Cerebellar cortex (tissue), 1 donor: ENCODE data around the gene EXOC6B.
"Not testable (repeated sequence)": the region's sequence is repeated elsewhere in the genome, so short reads cannot be mapped to it uniquely, and the experiment has no call there.

ENCODE experiments used
- DNase-seq: peaks from one replicate; pipeline ENCODE4 v3.0.0-alpha.2; 2015; ENCODE audit warnings: low spot score

EXOC6B gene

GRCh38 chr2:72603481-72603880 is 222.4 kb downstream of the EXOC6B start:
- no peak for DNase-seq

DNA sequence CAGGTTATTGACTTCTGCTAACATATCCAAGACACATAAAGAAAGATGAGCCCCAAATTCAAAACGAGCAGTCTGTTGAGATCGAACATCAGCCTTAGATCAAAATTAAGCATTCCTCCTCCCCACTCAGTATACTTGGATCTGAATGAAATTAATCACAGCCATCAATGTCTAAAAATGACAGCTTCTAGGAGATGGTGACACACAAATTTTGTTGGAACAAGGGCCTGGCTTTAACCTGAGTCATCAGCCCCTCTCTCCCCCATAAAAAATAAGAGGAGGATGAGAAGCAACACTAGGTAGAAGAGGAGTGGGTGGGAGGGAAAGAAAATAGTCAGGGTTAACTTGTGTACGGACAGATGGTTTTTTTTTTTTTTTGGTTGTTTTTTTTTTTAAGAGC is 223.1 kb downstream of the EXOC6B start:
- no peak for DNase-seq

GRCh38 chr2:72602095-72602494 is 223.7 kb downstream of the EXOC6B start:
- no peak for DNase-seq

DNA sequence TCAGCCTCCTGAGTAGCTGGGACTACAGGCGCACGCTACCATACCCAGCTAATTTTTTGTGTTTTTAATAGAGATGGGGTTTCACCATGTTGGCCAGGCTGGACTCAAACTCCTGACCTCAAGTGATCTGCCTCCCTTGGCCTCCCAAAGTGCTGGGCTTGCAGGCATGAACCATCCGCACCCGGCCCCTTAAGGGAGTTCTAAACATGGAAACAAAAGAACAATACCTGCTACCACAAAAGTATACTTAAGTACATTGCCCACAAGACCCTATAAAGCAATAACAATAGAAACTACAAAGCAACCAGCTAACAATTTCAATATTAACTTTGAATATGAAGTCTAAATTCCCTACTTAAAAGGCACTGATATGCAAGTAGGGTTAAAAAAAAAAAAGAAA is 242.0 kb downstream of the EXOC6B start:
- DNase-seq: not testable (repeated sequence)

DNA sequence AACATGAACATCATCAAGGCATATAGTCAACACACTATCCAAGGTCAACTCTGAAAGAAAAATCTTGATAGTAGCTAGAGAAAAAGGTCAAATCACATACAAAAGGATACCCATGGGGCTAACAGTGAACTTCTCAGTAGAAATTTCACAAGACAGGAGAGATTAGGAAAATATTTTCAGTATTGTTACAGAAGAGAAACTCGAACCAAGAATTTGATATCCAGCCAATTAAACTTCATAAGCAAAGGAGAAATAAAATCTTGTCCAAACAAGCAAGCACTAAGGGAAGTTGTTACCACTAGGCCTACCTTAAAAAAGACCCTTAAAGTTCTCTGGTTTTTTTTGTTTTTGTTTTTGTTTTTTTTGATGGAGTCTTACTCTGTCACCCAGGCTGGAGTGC is 242.5 kb downstream of the EXOC6B start:
- DNase-seq: no peak

- no peak for DNase-seq
Measured at GRCh38 chr2:72581560-72582181, 244.2 kb downstream of the EXOC6B start.

GRCh38 chr2:72579591-72580180 is 246.1 kb downstream of the EXOC6B start:
- DNase-seq: peak; percentile 69

DNA sequence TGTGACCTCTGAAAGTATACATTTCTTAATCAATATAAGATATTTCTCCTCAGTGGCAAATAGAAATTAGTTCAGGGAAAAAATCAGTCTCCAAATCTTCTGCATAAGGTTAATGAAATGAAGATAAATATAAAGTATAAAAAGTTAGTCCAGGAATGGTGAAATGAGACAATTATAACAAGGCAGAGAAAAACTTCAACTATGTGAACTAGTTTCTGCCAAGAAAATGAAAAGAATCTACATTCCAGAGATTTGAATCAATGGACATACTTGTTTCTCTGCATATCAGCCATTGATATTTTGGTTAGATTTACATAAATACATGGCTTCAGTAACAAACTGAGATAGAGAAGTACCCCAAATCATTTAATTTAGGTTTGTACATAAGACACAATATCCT is 249.0 kb downstream of the EXOC6B start:
- no peak for DNase-seq

DNA sequence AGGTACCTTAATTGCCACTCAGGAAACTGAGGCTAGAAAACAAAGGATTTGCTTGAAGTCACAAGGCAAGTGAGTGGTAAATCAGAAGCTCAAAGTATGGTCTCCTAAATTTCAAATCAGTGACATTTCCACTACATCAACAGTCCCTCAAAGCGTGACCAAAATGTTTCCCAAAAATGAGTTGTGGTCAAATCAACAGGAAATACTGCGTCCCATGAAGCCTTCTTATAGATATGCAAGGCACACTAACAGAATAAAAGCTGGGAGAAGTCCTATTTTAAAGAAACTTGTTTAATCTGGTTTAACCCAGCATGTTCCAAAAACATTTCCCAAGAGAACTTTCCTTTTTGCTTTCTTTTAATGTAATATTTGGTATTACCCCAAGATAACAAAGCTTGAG is 249.4 kb downstream of the EXOC6B start:
- no peak for DNase-seq

GRCh38 chr2:72574886-72575285 is 250.9 kb downstream of the EXOC6B start:
- DNase-seq: no peak

DNA sequence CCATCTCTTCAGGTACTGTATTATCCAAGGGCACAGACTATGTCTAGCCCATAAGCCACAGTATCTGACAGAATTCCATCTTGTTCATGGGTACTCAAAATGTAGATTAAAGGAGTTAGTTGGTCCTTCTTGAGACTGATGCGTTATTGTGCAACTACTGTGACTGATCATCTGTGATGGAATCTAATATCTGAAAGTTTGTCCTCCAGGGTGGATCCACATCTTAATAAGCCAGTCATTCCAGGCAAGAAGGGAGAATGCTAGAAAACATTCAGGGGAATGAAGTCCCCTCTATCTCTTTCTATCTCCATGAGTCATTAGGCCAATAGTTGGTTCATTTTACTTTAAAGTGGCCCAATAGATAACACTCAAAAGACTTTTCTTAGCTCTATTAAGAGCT is 252.6 kb downstream of the EXOC6B start:
- DNase-seq: no peak

DNA sequence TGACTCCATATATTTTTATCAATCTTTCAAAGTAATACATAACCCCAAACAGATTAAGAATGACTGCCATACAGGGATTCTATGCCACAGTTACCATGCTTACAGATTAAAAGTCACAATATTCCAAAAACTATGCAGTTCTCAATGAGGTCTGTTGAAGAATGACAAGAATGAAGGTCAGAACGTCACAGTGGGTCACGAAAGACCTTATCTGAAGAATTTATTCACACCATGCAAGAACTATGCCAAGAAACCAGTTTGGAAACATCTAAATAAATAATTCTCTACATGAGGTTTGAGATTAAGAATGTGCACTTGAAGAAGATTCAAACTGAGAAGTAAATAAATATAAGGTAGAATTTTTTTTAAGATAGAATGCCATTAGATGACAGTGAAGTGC is 253.3 kb downstream of the EXOC6B start:
- no peak for DNase-seq

GRCh38 chr2:72570413-72570812 is 255.4 kb downstream of the EXOC6B start:
- no peak for DNase-seq

DNA sequence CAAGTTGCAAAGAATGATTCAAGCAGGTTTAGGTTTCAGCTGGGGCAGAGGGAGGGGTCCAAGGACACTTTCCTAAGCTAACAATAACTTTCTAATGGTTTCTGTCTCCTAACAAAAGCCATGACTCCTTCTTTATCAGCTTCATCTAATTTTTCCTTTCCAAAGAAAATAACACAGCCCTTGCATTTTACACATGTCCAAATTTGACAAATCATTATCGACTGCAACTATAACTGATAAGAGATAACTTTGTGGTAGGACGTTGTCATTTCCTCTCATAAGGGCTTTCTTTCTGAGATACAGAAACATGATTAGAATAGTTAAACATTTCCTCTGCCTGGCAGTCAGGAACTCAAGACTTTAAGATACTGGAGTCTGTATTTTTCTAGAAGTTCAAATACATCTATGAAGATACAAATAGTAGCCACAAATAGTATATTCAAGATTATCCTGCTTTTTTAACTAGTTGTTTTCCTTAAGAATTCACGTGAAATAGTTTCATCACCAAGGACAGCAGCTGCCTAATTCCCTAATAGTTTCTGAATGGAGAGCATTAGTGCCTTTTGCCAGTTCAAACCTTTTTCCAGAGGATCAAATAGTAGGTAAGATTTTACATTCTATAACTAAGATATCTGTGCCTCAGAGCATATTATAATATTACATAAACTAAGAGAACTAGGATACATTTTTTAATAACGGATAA is 263.2 kb downstream of the EXOC6B start:
- DNase-seq: no peak

- DNase-seq: no peak
Measured at GRCh38 chr2:72561621-72562318, 264.1 kb downstream of the EXOC6B start.

DNA sequence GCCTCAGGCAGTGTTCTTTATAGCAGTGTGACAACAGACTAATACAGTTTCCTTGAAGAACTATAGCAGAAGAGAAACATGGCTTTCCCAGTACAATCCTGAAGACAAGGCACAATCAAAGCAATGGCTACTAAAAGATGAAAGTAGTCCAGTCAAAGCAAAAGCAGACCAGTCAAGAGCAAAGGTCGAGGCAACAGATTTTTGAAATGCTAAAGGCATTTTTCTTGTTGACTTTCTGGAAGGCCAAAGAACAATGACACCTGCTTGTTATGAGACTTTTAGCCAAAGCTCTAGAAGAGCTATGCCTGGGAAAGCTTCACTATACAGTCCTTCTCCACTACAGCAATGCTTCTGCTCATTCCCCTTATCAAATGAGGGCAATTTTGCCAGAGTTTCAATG is 269.9 kb downstream of the EXOC6B start:
- DNase-seq: no peak

DNA sequence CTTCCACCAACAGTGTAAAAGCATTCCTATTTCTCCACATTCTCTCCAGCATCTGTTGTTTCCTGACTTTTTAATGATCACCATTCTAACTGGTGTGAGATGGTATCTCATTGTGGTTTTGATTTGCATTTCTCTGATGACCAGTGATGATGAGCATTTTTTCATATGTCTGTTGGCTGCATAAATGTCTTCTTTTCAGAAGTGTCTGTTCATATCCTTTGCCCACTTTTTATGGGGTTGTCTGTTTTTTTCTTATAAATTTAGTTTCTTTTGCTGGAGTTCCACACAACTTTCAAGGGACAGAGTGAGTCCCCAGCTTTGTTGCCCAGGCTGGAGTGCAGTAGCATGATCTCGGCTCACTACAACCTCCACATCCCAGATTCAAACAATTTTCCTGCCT is 270.5 kb downstream of the EXOC6B start:
- DNase-seq: not testable (repeated sequence)

DNA sequence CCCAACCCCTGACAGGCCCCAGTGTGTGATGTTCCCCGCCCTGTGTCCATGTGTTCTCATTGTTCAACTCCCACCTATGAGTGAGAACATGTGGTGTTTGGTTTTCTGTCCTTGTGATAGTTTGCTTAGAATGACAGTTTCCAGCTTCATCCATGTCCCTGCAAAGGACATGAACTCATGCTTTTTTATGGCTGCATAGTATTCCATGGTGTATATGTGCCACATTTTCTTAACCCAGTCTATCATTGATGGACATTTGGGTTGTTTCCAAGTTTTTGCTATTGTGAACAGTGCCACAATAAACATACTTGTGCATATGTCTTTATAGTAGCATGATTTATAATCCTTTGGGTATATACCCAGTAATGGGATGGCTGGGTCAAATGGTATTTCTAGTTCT is 270.9 kb downstream of the EXOC6B start:
- DNase-seq: not testable (repeated sequence)

DNA sequence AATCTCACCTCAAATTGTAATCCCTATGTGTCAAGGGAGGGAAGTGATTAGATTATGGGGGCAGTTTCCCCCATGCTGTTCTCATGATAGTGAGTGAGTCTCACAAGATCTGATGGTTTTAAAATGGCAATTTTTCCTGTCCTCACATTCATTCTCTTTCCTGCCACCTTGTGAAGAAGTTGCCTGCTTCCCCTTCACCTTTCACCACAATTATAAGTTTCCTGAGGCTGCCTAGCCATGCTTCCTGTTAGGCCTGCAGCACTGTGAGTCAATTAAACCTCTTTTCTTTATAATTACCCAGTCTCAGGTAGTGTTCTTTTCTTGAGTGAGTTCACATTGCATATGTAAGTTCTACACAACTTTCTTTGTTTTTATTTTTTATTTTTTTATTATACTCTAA is 271.5 kb downstream of the EXOC6B start:
- no peak for DNase-seq

GRCh38 chr2:72548081-72548764 is 277.6 kb downstream of the EXOC6B start:
- no peak for DNase-seq

DNA sequence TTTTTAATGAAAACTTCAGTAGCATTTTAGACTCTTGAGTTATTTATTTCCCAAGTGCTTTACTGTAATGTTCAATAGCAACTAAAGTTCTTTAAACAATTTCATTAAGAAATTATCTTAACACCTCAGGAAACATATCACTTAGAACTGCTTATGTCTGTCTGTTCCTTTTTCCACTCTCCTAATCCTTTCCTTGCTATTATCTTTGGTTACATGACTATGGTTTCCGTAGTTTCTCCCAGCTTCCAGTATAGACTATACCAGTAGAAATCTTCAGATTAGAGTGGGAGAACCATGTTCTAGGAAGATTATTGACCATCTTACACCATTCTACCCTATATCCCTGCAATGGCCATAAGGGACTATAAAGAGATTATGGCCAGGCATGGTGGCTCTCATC is 280.0 kb downstream of the EXOC6B start:
- DNase-seq: no peak

DNA sequence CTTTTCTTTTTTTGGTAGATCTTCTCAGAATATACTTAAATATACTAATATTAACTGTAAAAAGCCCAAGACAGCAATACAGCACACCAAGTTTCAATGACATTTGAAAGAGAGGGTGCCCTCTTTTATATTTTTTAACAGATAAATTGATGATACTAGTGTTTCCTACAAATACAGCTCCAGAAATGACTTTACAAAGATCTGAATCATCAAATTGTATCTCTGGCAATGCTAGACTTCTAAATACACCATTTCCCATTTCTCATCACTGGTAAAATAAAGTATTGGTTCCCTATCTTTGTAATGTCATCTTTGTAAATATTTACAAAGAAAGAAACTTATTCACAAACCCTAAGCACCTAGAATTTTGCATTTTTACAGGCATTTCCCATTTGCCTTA is 281.3 kb downstream of the EXOC6B start:
- DNase-seq: no peak
